Measurements from ENCODE around the gene LCE2C. TPM values are rescaled to one million over a fixed set of nuclear protein-coding genes. Genes with fewer than 3 reads are reported as not detected.

The LCE2C gene
- total RNA-seq, 4 donors from 2014 or later = 17.6 TPM; not detected in 3

- no peak for DNase-seq
- H3K27me3 ChIP-seq = no peaks in the 10 kb centered on the region
- no peak overlapping the region for H3K27ac ChIP-seq
- no peaks in the 10 kb centered on the region for H3K4me1 ChIP-seq
- intact Hi-C loops (cut with DNase I) = no loop called here
- no peak for TF ChIP-seq CTCF (IDR thresholded peaks at IDR 0.05)
- no peak for TF ChIP-seq POLR2A (IDR thresholded peaks at IDR 0.05)
- no peak overlapping the region for H3K4me3 ChIP-seq (replicated peaks in 1 of 3)
- H3K9me3 ChIP-seq = no peaks in the 10 kb centered on the region
- no peaks in the 10 kb centered on the region for H3K36me3 ChIP-seq
These were observed 28.4 kb upstream of the LCE2C start for GRCh38 chr1:152646656-152647055.

GRCh38 chr1:152654110-152654509 lies 21.0 kb upstream of the LCE2C start:
- 31 to 32% methylated on average over 10 of the region's 10 CpGs for WGBS, 2 donors
- no peaks in the 10 kb centered on the region for H3K36me3 ChIP-seq
- H3K27me3 ChIP-seq = no peaks in the 10 kb centered on the region
- no peak for TF ChIP-seq POLR2A (IDR thresholded peaks at IDR 0.05)
- peak in 4 of 6 experiments; percentile 21 to 50 (median 30) for TF ChIP-seq CTCF (IDR thresholded peaks at IDR 0.05)
- H3K27ac ChIP-seq = no peak overlapping the region
- intact Hi-C loops (cut with DNase I) = no loop called here
- DNase-seq = peak; percentile 16 to 26
- no peaks in the 10 kb centered on the region for H3K9me3 ChIP-seq
- H3K4me1 ChIP-seq = no peaks in the 10 kb centered on the region
- no peak overlapping the region for H3K4me3 ChIP-seq (replicated peaks in 1 of 3)

GRCh38 chr1:152656459-152656858 lies 18.6 kb upstream of the LCE2C start:
- no peaks in the 10 kb centered on the region for H3K36me3 ChIP-seq
- DNase-seq = no peak
- no peaks in the 10 kb centered on the region for H3K4me1 ChIP-seq
- no peak overlapping the region for H3K4me3 ChIP-seq (replicated peaks in 1 of 3)
- 58 to 61% methylated on average over 2 of the region's 2 CpGs for WGBS, 2 donors
- TF ChIP-seq POLR2A (IDR thresholded peaks at IDR 0.05) (no peak), CTCF (IDR thresholded peaks at IDR 0.05) (no peak)
- no peaks in the 10 kb centered on the region for H3K9me3 ChIP-seq
- no peaks in the 10 kb centered on the region for H3K27me3 ChIP-seq
- H3K27ac ChIP-seq = no peak overlapping the region
- intact Hi-C loops (cut with DNase I) = no loop called here

- H3K27me3 ChIP-seq = no peaks in the 10 kb centered on the region
- H3K36me3 ChIP-seq = no peaks in the 10 kb centered on the region
- no peaks in the 10 kb centered on the region for H3K4me1 ChIP-seq
- intact Hi-C loops (cut with DNase I) = no loop called here
- no peaks in the 10 kb centered on the region for H3K9me3 ChIP-seq
- H3K4me3 ChIP-seq (replicated peaks in 1 of 3) = no peak overlapping the region
- DNase-seq = no peak
- H3K27ac ChIP-seq = no peak overlapping the region
- TF ChIP-seq CTCF (IDR thresholded peaks at IDR 0.05) (no peak), POLR2A (IDR thresholded peaks at IDR 0.05) (no peak)
- WGBS, 2 donors = 93 to 94% methylated on average over 4 of the region's 4 CpGs
These were observed 17.4 kb upstream of the LCE2C start for GRCh38 chr1:152657677-152658076.

- Histone ChIP-seq H3K27ac (no peak overlapping the region), H3K9me3 (no peaks in the 10 kb centered on the region), H3K27me3 (no peaks in the 10 kb centered on the region), H3K4me3 (replicated peaks in 1 of 3) (no peak overlapping the region), H3K36me3 (no peaks in the 10 kb centered on the region), H3K4me1 (no peaks in the 10 kb centered on the region)
- DNase-seq = peak; percentile 61 to 64
- TF ChIP-seq POLR2A (IDR thresholded peaks at IDR 0.05) (no peak), CTCF (IDR thresholded peaks at IDR 0.05) (no peak)
- intact Hi-C loops (cut with DNase I) = no loop called here
- WGBS, 2 donors = 50 to 53% methylated on average over 3 of the region's 3 CpGs
These were observed 16.4 kb upstream of the LCE2C start for GRCh38 chr1:152658649-152659048.
